Hepatocyte (in vitro differentiated cells): ENCODE data around the gene FZD2. TPM values are rescaled to one million over a fixed set of nuclear protein-coding genes. Genes with fewer than 3 reads are reported as not detected.

ENCODE experiments used
- DNase-seq: peaks from one replicate; pipeline ENCODE4 v3.0.0-alpha.2; 2016; ENCODE audit warnings: low spot score
- H2AFZ ChIP-seq: fragments of 200-600 bp; sonication (generic); 2 replicates; pipeline ENCODE4 v1.6.0; 2016; ENCODE audit warnings: antibody characterized with exemption, mild to moderate bottlenecking
- H3K27ac ChIP-seq: fragments of 200-600 bp; sonication (generic); 2 replicates; pipeline ENCODE4 v1.5.1; 2016; ENCODE audit warnings: mild to moderate bottlenecking
- H3K27me3 ChIP-seq: fragments of 200-600 bp; sonication (generic); 2 replicates; pipeline ENCODE4 v1.6.1; 2016
- H3K36me3 ChIP-seq: fragments of 200-600 bp; sonication (generic); replicated peaks from 2 replicates; pipeline ENCODE4 v1.5.1; 2016; ENCODE audit warnings: low read depth; ENCODE audit not compliant: insufficient read depth
- H3K4me1 ChIP-seq: fragments of 200-600 bp; sonication (generic); 2 replicates; pipeline ENCODE4 v1.5.1; 2016; ENCODE audit warnings: mild to moderate bottlenecking, moderate library complexity; ENCODE audit not compliant: insufficient read depth
- H3K4me2 ChIP-seq: fragments of 200-600 bp; sonication (generic); 2 replicates; pipeline ENCODE4 v1.6.0; 2016
- H3K4me3 ChIP-seq: fragments of 200-600 bp; sonication (generic); 2 replicates; pipeline ENCODE4 v1.5.1; 2016; ENCODE audit warnings: mild to moderate bottlenecking
- H3K79me2 ChIP-seq: fragments of 200-600 bp; sonication (generic); 2 replicates; pipeline ENCODE4 v1.6.0; 2017; ENCODE audit warnings: mild to moderate bottlenecking
- H3K9me2 ChIP-seq: fragments of 200-600 bp; sonication (generic); replicated peaks from 2 replicates; pipeline ENCODE4 v1.6.0; 2017; ENCODE audit warnings: mild to moderate bottlenecking; ENCODE audit not compliant: insufficient read depth
- H3K9me3 ChIP-seq: fragments of 200-600 bp; sonication (generic); 2 replicates; pipeline ENCODE4 v1.5.1; 2016; ENCODE audit warnings: low read depth, mild to moderate bottlenecking
- H4K20me1 ChIP-seq: fragments of 200-600 bp; sonication (generic); 2 replicates; pipeline ENCODE4 v1.6.0; 2016; ENCODE audit warnings: mild to moderate bottlenecking; ENCODE audit not compliant: insufficient read depth, poor library complexity, severe bottlenecking
- EZH2 ChIP-seq: fragments of 200-600 bp; sonication (generic); IDR thresholded peaks from 2 replicates; pipeline ENCODE4 v1.6.1; 2016; ENCODE audit warnings: antibody characterized with exemption, mild to moderate bottlenecking, borderline replicate concordance
- EZH2phosphoT487 ChIP-seq: fragments of 200-600 bp; sonication (generic); IDR thresholded peaks from one replicate; pipeline ENCODE4 v1.6.1; 2018; ENCODE audit warnings: antibody characterized with exemption, mild to moderate bottlenecking, low read depth, moderate library complexity; ENCODE audit not compliant: unreplicated experiment, severe bottlenecking
- WGBS: methylation state at CpG from one replicate; pipeline ENCODE4 v1.1.6; 2016; ENCODE audit warnings: low lambda C conversion rate; ENCODE audit errors: missing lambda C conversion rate; 5-methylcytosine and 5-hydroxymethylcytosine counted together
- polyA plus RNA-seq: library from polyadenylated mRNA; unstranded; fragments of >200 nt; fragmentation: Nextera tagmentation; extraction: Ambion mirVana; gene quantifications from 2 replicates; pipeline ENCODE4 v1.2.1, GENCODE V29; 2016
- total RNA-seq: library from RNA; depleted of rRNA; stranded (reverse); fragments of >200 nt; gene quantifications from 2 replicates; pipeline ENCODE4 v1.2.3, GENCODE V29; 2014
- TF ChIP-seq, protein P1 (sequence below): fragments of 200-600 bp; sonication (generic); IDR thresholded peaks from 2 replicates; pipeline ENCODE4 v1.5.1; 2016; ENCODE audit warnings: antibody characterized with exemption, mild to moderate bottlenecking; ENCODE audit not compliant: poor library complexity

FZD2 gene
- total and polyA plus RNA-seq, 2 experiments from 2014 or later = 19.9 to 35.5 TPM

DNA sequence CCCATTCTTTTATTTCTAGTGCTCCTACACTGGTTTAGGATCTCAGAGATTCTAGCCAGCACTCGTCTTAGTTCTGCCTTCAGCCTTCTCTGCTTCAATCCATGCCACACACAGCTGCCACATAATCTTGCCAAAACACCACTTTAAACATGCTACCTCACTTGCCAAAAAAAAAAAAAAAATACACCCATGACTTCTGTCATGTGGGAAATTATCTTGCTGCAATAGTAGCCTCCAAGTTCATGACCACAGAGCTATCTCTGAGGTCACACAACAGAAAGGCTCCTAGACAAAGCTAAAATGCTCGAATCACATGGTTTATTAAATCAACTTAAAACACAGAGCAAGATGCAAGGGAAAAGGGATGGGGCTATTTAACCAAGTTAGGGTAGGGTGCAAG lies 18.1 kb downstream of the FZD2 start:
- no peaks in the 10 kb centered on the region for H3K9me3 ChIP-seq
- no peak overlapping the region for H3K4me3 ChIP-seq
- H3K4me1 ChIP-seq = no peaks in the 10 kb centered on the region
- H4K20me1 ChIP-seq = no peaks in the 10 kb centered on the region
- no peaks in the 10 kb centered on the region for H3K36me3 ChIP-seq
- H3K27me3 ChIP-seq = no peaks in the 10 kb centered on the region
- 80% methylated on average over 2 of the region's 2 CpGs for WGBS
- H2AFZ ChIP-seq = no peak overlapping the region
- H3K79me2 ChIP-seq = no peaks in the 10 kb centered on the region
- H3K4me2 ChIP-seq = no peak overlapping the region
- no peaks in the 10 kb centered on the region for H3K9me2 ChIP-seq
- no peak overlapping the region for H3K27ac ChIP-seq
- DNase-seq = no peak
- TF ChIP-seq EZH2 = no peak

DNA sequence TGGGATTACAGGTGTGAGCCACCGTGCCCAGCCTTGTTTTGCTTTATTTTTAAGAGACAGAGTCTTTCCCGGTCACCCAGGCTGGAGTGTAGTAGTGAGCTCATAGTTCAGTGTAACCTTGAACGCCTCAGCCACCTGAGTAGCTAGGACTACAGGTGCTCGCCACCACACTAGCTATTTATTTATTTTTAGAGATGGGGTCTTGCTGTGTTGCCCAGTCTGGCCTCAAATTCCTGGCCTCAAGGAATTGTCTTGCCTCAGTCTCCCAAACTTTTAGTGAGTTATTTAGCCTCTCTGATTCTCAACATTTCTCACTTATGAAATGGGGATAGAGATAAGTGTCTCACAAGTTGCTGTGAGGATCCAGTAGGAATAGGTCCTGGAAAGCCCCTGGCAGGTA lies 21.7 kb downstream of the FZD2 start:
- H3K27me3 ChIP-seq = no peaks in the 10 kb centered on the region

DNA sequence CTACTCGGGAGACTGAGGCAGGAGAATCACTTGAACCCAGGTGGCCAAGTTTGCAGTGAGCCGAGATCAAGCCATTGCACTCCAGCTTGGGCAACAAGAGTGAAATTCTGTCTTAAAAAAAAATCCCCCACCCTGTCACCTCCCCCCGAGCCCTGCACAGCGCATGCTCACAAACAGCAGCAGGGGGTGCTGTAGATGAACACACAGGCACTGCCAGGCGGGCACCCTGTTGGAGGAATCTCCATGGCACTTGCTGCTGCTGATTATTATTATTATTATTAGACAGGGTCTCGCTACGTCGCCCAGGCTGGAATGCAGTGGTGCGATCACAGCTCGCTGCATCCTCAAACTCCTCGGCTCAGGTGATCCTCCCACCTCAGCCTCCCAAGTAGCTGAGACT lies 24.6 kb downstream of the FZD2 start:
- WGBS = 94% methylated on average over 11 of the region's 11 CpGs
- H3K4me3 ChIP-seq = no peak overlapping the region
- no peak for TF ChIP-seq EZH2
- no peak for TF ChIP-seq EZH2phosphoT487
- TF ChIP-seq, protein P1, sequence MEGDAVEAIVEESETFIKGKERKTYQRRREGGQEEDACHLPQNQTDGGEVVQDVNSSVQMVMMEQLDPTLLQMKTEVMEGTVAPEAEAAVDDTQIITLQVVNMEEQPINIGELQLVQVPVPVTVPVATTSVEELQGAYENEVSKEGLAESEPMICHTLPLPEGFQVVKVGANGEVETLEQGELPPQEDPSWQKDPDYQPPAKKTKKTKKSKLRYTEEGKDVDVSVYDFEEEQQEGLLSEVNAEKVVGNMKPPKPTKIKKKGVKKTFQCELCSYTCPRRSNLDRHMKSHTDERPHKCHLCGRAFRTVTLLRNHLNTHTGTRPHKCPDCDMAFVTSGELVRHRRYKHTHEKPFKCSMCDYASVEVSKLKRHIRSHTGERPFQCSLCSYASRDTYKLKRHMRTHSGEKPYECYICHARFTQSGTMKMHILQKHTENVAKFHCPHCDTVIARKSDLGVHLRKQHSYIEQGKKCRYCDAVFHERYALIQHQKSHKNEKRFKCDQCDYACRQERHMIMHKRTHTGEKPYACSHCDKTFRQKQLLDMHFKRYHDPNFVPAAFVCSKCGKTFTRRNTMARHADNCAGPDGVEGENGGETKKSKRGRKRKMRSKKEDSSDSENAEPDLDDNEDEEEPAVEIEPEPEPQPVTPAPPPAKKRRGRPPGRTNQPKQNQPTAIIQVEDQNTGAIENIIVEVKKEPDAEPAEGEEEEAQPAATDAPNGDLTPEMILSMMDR = no peak

More for the DNA sequence above, 21.7 kb downstream of the FZD2 start:
- H3K9me3 ChIP-seq = no peaks in the 10 kb centered on the region
- no peaks in the 10 kb centered on the region for H4K20me1 ChIP-seq
- DNase-seq = no peak
- WGBS = 86% methylated on average over 4 of the region's 4 CpGs
- no peak overlapping the region for H3K27ac ChIP-seq
- TF ChIP-seq EZH2 = no peak
- TF ChIP-seq, protein P1 = no peak
- no peak for TF ChIP-seq EZH2phosphoT487
- no peaks in the 10 kb centered on the region for H3K79me2 ChIP-seq
- no peaks in the 10 kb centered on the region for H3K36me3 ChIP-seq
- no peak overlapping the region for H3K4me2 ChIP-seq
- H3K9me2 ChIP-seq = no peaks in the 10 kb centered on the region
- no peaks in the 10 kb centered on the region for H3K4me1 ChIP-seq
- H3K4me3 ChIP-seq = no peak overlapping the region
- H2AFZ ChIP-seq = no peak overlapping the region

DNA sequence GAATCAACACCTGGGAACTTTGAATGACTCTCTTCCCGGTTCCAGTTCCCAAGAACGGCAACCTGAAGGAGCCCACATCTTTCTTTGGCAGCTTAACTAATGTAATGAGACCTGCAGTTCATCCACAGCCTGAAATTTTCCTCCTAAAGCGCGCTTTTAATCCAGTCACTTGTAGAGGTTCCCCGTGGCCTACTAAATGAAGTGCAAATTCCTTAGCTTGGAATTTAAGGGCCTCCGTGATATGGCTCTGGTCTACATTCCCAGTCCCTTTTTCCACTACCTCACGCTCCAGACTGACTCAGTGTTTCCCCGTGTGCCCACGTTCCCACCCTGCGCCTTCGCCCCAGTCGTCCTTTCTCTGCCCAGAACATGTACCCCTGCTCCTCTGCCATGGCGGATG lies 27.2 kb downstream of the FZD2 start:
- Histone ChIP-seq H3K27ac (peak overlapping the region; percentile 72), H3K9me2 (no peaks in the 10 kb centered on the region), H4K20me1 (no peaks in the 10 kb centered on the region), H3K36me3 (no peaks in the 10 kb centered on the region), H3K4me3 (no peak overlapping the region), H3K4me1 (peaks cover 15% of the 10 kb centered on the region), H3K27me3 (no peaks in the 10 kb centered on the region), H3K79me2 (no peaks in the 10 kb centered on the region), H3K9me3 (no peaks in the 10 kb centered on the region), H3K4me2 (no peak overlapping the region), H2AFZ (peak overlapping the region; percentile 45)
- 65% methylated on average over 13 of the region's 13 CpGs for whole genome bisulfite sequencing
- TF ChIP-seq, protein P1 = no peak
- no peak for TF ChIP-seq EZH2phosphoT487
- no peak for TF ChIP-seq EZH2
- DNase-seq = no peak

More for the DNA sequence above, 24.6 kb downstream of the FZD2 start:
- Histone ChIP-seq H3K4me1 (peaks cover 2% of the 10 kb centered on the region), H3K4me2 (no peak overlapping the region), H3K79me2 (no peaks in the 10 kb centered on the region), H4K20me1 (no peaks in the 10 kb centered on the region), H3K27me3 (no peaks in the 10 kb centered on the region), H2AFZ (no peak overlapping the region), H3K9me2 (no peaks in the 10 kb centered on the region), H3K27ac (no peak overlapping the region), H3K9me3 (no peaks in the 10 kb centered on the region), H3K36me3 (no peaks in the 10 kb centered on the region)
- DNase-seq = no peak
